Naive thymus-derived CD4-positive, alpha-beta T cell (primary cell): ENCODE results near the gene VPS33A. TPM values are rescaled to one million over a fixed set of nuclear protein-coding genes. Genes with fewer than 3 reads are reported as not detected.

ENCODE experiments used
- ATAC-seq: fragments of 150-1000 bp; cut with Tn5 transposase; 2 replicates; pipeline ENCODE4 v1.10.0; 2021; ENCODE audit warnings: mild to moderate bottlenecking, moderate library complexity
- CTCF ChIA-PET: fragments of 350-600 bp; sonication (Branson Sonifier 250); formaldehyde crosslinking; loops from one replicate; lab custom pipeline; 2021; ENCODE audit warnings: antibody characterized with exemption; lab: Charles Lee
- POLR2A ChIA-PET: fragments of 350-600 bp; sonication (Branson Sonifier 250); formaldehyde crosslinking; loops from one replicate; lab custom pipeline; 2021; ENCODE audit warnings: antibody characterized with exemption, inconsistent platforms; lab: Charles Lee
- DNase-seq, 9 donors: peaks; one replicate each; pipeline versions ENCODE4 v3.0.0 to v3.0.0-alpha.2; 2020 to 2022; ENCODE audit warnings: mixed read lengths in 1 of 9
- H3K27ac ChIP-seq: one replicate; pipeline ENCODE4 v1.7.0; 2013; ENCODE audit warnings: mild to moderate bottlenecking, low read depth, low read length, moderate library complexity
- H3K27me3 ChIP-seq, 2 donors: one replicate each; pipeline ENCODE4 v1.7.0; 2013; ENCODE audit warnings: low read length in 2 of 2, mild to moderate bottlenecking in 2 of 2, moderate library complexity in 2 of 2; ENCODE audit not compliant: control insufficient read depth in 2 of 2, insufficient read depth in 2 of 2
- H3K36me3 ChIP-seq, 3 experiments: 1 replicate in 2 of 3; 2 replicates in 1 of 3; pipeline ENCODE4 v1.7.0; 2013; ENCODE audit warnings: low read length in 3 of 3, mild to moderate bottlenecking in 3 of 3, moderate library complexity in 1 of 3; ENCODE audit not compliant: insufficient read depth in 3 of 3, control insufficient read depth in 2 of 3
- H3K4me1 ChIP-seq, 2 donors: one replicate each; pipeline ENCODE4 v1.7.0; 2013; ENCODE audit warnings: low read length in 2 of 2, mild to moderate bottlenecking in 2 of 2, moderate library complexity in 1 of 2; ENCODE audit not compliant: control insufficient read depth in 2 of 2, insufficient read depth in 2 of 2
- H3K4me3 ChIP-seq: 2 replicates; pipeline ENCODE4 v1.7.0; 2013; ENCODE audit warnings: mild to moderate bottlenecking, low read length
- H3K9me3 ChIP-seq, 3 experiments: 1 replicate in 2 of 3; 2 replicates in 1 of 3; pipeline ENCODE4 v1.7.0; 2013; ENCODE audit warnings: low read length in 3 of 3; ENCODE audit not compliant: control insufficient read depth in 2 of 3
- H3K27ac Mint-ChIP-seq, 9 donors: one replicate each; pipeline ENCODE4 v1.8.0; 2020 to 2022; ENCODE audit warnings: mixed read lengths in 9 of 9, mild to moderate bottlenecking in 8 of 9, moderate library complexity in 5 of 9, inconsistent platforms in 2 of 9
- H3K27me3 Mint-ChIP-seq, 5 donors: one replicate each; pipeline ENCODE4 v1.8.0; 2021 to 2022; ENCODE audit warnings: mixed read lengths in 5 of 5, mild to moderate bottlenecking in 1 of 5
- H3K36me3 Mint-ChIP-seq, 5 donors: one replicate each; pipeline ENCODE4 v1.8.0; 2020 to 2022; ENCODE audit warnings: mixed read lengths in 5 of 5, mild to moderate bottlenecking in 3 of 5, inconsistent platforms in 1 of 5
- H3K4me1 Mint-ChIP-seq, 7 donors: one replicate each; pipeline ENCODE4 v1.8.0; 2020 to 2022; ENCODE audit warnings: mixed read lengths in 7 of 7, mild to moderate bottlenecking in 3 of 7, inconsistent platforms in 1 of 7
- H3K4me3 Mint-ChIP-seq, 10 donors: one replicate each; pipeline ENCODE4 v1.8.0; 2020 to 2022; ENCODE audit warnings: mild to moderate bottlenecking in 10 of 10, mixed read lengths in 10 of 10, moderate library complexity in 6 of 10, inconsistent platforms in 2 of 10
- H3K9me3 Mint-ChIP-seq, 11 donors: one replicate each; pipeline ENCODE4 v1.8.0; 2020 to 2022; ENCODE audit warnings: mixed read lengths in 11 of 11, mild to moderate bottlenecking in 4 of 11, inconsistent platforms in 1 of 11, moderate library complexity in 1 of 11
- intact Hi-C, 2 donors: fragments of 100-400 bp; cut with micrococcal nuclease; formaldehyde crosslinking; loops; one replicate each; pipeline ENCODE4 v1.15.1; 2023
- polyA plus RNA-seq, 2 donors: library from polyadenylated mRNA; unstranded; fragments of 300-500 nt; fragmentation: Illumina TruSeq; gene quantifications; one replicate each; pipeline ENCODE4 v1.2.3, GENCODE V29; 2021
- total RNA-seq, 6 experiments: library from RNA in 5 of 6; stranded (reverse) in 5 of 6; gene quantifications; 1 replicate in 5 of 6; 2 replicates in 1 of 6; pipeline ENCODE4 v1.2.3 and lab custom pipeline; 2021 to 2026

Gene VPS33A
- total RNA-seq (10 to 100 TPM; 19.9 to 34.5 (median 31.4) TPM), polyA plus RNA-seq (10 to 100 TPM; 18.0 to 28.3 TPM), total RNA-seq (lab: John Stamatoyannopoulos, UW) (8.1 reads per million, percentile 32 among the genes with 10 or more reads in this experiment)

DNA sequence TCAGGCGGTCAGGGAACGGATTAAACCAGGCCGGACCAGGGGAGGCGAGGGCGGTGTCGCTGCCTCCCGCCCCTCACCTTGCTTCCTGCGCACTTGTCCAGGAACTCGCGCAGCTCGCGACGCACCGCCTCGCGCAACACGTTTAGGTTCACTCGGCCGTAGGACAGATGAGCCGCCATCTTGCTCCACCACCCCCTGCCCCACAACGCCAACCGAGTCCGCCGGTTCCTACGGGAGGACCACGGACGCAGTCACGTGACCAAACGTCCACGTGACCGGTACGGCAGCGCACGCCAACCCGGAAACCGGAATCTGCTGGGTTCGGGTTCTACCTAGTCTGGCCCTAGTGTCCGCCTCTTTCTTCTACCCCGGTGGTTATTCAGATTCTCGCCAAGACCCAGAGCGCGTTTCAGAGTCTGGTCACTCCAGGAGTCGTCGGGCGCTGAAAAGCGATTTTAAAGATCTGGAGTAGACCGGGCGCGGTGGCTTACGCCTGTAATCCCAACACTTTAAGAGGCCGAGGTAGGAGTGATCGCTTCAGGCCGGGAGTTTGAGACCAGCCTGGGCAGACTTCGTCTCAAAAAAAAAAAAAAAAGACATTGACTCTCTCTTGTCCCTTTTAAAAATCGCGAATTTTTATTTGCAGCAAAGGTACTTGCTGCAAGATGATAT is at the start of gene VPS33A:
VPS33A (minus strand) TSS at position 265 of the 672 bp plus-strand sequence; CDS start at position 179, 86 bp downstream.
- CTCF ChIA-PET, result interaction anchor here (0.6 to 1.5 kb wide), 11 partner anchors 10 to 646 kb away, joined by 3 to 10 read pairs (median 4); no protein-coding TSS in a partner anchor
- H3K9me3 Mint-ChIP-seq, result peaks cover 0 to 9% (median 0%) of the 10 kb centered on the region in 11 donors
- H3K36me3 Mint-ChIP-seq, result peaks cover 0 to 12% (median 10%) of the 10 kb centered on the region in 5 donors
- H3K27me3 ChIP-seq, result no peaks in the 10 kb centered on the region
- peak within 1 kb of the TSS; percentile 74 for H3K4me3 ChIP-seq
- H3K4me1 ChIP-seq, result peaks cover 12 to 17% of the 10 kb centered on the region in 2 donors
- H3K27me3 Mint-ChIP-seq, result peaks cover 0 to 6% (median 0%) of the 10 kb centered on the region in 5 donors
- H3K4me3 Mint-ChIP-seq, result peak within 1 kb of the TSS; percentile 93 to 99 (median 96)
- POLR2A ChIA-PET, result interaction anchor here (0.5 to 2.7 kb wide), 19 partner anchors 9 to 1730 kb away, joined by 3 to 20 read pairs (median 3); partner anchors contain the start of gene DIABLO
- ATAC-seq, result peak; percentile 89
- H3K27ac Mint-ChIP-seq, result peak within 1 kb of the TSS; percentile 98 to 100 (median 99)
- peak within 1 kb of the TSS; percentile 95 for H3K27ac ChIP-seq
- no peaks in the 10 kb centered on the region for H3K9me3 ChIP-seq
- peak; percentile 82 to 96 (median 90) for DNase-seq
- intact Hi-C loops, result loop anchor here (1.0 to 5.0 kb wide), 13 partner anchors 22 to 486 kb away; partner anchors contain the start of genes B3GNT4 (in 2 of the 2), DIABLO (in 2 of the 2), RSRC2 (in 2 of the 2) and CFAP251 (in 1 of the 2)
- H3K4me1 Mint-ChIP-seq, result peaks cover 0 to 35% (median 31%) of the 10 kb centered on the region in 7 donors
- peaks cover under 1 to 27% (median 10%) of the 10 kb centered on the region in 3 experiments for H3K36me3 ChIP-seq

DNA sequence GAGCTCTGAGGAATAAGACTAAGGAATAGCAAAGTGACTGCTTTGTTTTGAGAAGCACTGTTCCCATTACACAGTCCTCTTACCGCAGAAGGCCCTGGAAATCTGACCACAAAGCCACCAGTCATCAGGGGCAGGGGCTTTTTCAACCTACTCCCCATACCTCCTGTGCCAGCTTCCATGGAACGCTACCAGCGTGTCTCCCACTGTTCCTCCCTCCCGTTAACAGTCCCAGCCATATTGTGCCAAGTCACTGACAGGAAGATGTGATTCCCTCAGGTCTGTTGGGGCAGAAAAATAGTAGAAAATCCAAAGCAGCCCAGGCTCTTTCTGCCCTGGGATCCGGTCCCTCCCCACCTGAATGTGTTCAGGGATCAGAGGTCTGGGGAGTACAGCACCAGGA is 46.6 kb upstream of the VPS33A start:
- H3K27me3 ChIP-seq, result no peaks in the 10 kb centered on the region
- intact Hi-C loops, result no loop called here
- no peak overlapping the region for H3K4me3 ChIP-seq
- H3K4me1 ChIP-seq, result no peaks in the 10 kb centered on the region
- no peak overlapping the region for H3K27ac Mint-ChIP-seq
- H3K36me3 Mint-ChIP-seq, result peaks cover 8 to 55% (median 15%) of the 10 kb centered on the region in 5 donors
- ATAC-seq (no peak), DNase-seq (no peak)
- CTCF ChIA-PET, result no interaction called here
- POLR2A ChIA-PET, result no interaction called here
- no peaks in the 10 kb centered on the region for H3K9me3 Mint-ChIP-seq
- no peaks in the 10 kb centered on the region for H3K4me1 Mint-ChIP-seq
- H3K27me3 Mint-ChIP-seq, result no peaks in the 10 kb centered on the region
- peaks cover 8 to 51% (median 16%) of the 10 kb centered on the region in 3 experiments for H3K36me3 ChIP-seq
- no peaks in the 10 kb centered on the region for H3K9me3 ChIP-seq
- no peak overlapping the region for H3K27ac ChIP-seq
- H3K4me3 Mint-ChIP-seq, result no peak overlapping the region

DNA sequence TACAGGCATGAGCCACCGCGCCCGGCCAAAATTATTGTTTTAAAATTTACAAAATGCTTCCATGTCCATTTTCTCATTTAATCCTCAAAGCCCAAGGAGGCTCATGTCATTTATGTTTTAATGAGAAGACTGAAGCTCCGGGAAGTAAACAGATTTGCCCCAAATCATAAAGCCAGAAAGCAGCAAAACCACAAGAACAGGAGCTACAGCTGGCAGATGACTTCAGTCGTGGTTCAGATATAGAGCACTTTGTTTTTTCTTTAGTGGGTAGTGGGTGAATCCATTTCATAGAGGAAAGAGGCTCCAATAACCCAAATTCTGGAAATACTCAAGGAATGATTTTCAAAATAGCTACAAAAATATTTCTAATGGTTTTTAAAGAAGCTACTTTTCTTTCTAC is 45.4 kb upstream of the VPS33A start:
- Histone ChIP-seq H3K9me3 (no peaks in the 10 kb centered on the region), H3K27me3 (no peaks in the 10 kb centered on the region), H3K27ac (no peak overlapping the region), H3K4me1 (no peaks in the 10 kb centered on the region), H3K4me3 (no peak overlapping the region), H3K36me3 (peaks cover 8 to 47% (median 9%) of the 10 kb centered on the region in 3 experiments)
- ChIA-PET POLR2A (no interaction called here), CTCF (interaction anchor here (1.0 kb wide), 1 partner anchor 88 kb away, joined by 3 read pairs; no protein-coding TSS in a partner anchor)
- no peaks in the 10 kb centered on the region for H3K27me3 Mint-ChIP-seq
- DNase-seq (no peak), ATAC-seq (no peak)
- intact Hi-C loops, result no loop called here
- H3K36me3 Mint-ChIP-seq, result peaks cover 7 to 47% (median 15%) of the 10 kb centered on the region in 5 donors
- H3K9me3 Mint-ChIP-seq, result no peaks in the 10 kb centered on the region
- H3K27ac Mint-ChIP-seq, result no peak overlapping the region
- H3K4me3 Mint-ChIP-seq, result no peak overlapping the region
- no peaks in the 10 kb centered on the region for H3K4me1 Mint-ChIP-seq

DNA sequence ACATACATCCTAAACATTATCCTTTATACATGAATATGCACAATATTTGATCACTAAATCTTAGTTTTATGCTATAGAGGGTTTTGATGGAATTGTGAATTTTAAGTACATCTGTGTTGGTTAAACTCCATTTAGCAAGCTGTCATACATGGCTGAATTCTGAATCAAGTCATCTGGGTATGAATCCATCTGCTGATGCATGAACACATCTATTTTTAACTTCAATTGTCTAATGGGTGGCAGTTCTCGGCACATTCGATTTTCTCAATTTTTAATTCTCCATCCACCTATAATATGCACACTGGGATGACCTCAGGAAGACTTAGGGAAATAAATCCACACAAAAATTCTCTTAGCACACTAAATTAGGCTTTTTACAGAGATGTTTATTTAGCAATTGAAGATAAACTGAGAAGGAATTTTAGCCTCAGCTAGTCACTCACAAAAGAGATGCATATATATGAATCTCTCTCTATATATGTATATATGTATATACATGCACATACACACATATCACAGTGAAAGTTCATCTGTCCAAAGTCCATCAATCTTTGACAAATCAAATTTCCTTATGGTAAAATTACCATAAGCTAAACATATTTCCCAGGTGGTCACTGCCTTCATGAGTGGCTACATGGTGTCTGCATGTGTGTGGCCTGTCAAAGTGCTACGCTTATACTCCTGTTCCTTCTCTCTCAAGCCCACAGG is 44.5 kb upstream of the VPS33A start:
- peaks cover 8 to 49% (median 17%) of the 10 kb centered on the region in 5 donors for H3K36me3 Mint-ChIP-seq
- Histone ChIP-seq H3K9me3 (no peaks in the 10 kb centered on the region), H3K27me3 (no peaks in the 10 kb centered on the region), H3K36me3 (peaks cover 3 to 38% (median 9%) of the 10 kb centered on the region in 3 experiments), H3K4me3 (no peak overlapping the region), H3K27ac (no peak overlapping the region), H3K4me1 (no peaks in the 10 kb centered on the region)
- ChIA-PET POLR2A (no interaction called here), CTCF (no interaction called here)
- ATAC-seq, result no peak
- intact Hi-C loops, result no loop called here
- H3K27me3 Mint-ChIP-seq, result no peaks in the 10 kb centered on the region
- no peaks in the 10 kb centered on the region for H3K9me3 Mint-ChIP-seq
- peaks cover 0 to 2% (median 0%) of the 10 kb centered on the region in 7 donors for H3K4me1 Mint-ChIP-seq
- no peak overlapping the region for H3K4me3 Mint-ChIP-seq
- H3K27ac Mint-ChIP-seq, result peak overlapping the region in 4 of 9 donors; percentile 17 to 69 (median 44)
- DNase-seq, result no peak

DNA sequence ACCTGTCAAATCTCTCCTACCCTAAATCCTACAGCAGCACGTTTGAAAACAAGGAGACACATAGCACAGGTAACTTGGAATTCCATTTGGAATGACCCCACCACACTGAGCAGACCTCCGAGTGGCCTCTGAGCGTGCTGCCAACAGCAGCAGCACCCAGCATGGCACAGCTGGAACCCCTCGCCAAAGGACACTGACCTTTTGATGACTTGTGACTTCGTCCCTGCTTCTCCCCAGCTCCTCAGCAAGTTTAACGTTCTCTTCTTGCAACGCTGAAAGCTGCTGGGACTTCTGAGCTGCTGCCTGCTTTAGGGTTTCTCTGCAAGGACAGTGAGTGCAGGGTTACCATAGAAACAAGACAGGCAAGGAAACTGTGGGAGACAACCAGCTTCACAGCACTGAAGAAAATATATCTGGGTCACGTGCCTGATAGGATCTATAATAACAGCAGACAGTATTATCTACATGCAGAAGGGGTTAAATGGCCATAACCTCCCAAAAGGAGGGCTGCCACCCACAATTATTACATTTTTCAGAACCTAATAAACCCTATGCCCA is 43.3 kb upstream of the VPS33A start:
- no peaks in the 10 kb centered on the region for H3K9me3 Mint-ChIP-seq
- ATAC-seq (no peak), DNase-seq (no peak)
- CTCF ChIA-PET, result interaction anchor here (1.7 kb wide), 1 partner anchor 46 kb away, joined by 5 read pairs; no protein-coding TSS in a partner anchor
- Histone ChIP-seq H3K36me3 (peaks cover 3 to 28% (median 9%) of the 10 kb centered on the region in 3 experiments), H3K4me1 (no peaks in the 10 kb centered on the region), H3K27me3 (no peaks in the 10 kb centered on the region), H3K4me3 (no peak overlapping the region), H3K9me3 (no peaks in the 10 kb centered on the region), H3K27ac (no peak overlapping the region)
- POLR2A ChIA-PET, result no interaction called here
- intact Hi-C loops, result no loop called here
- no peak overlapping the region for H3K4me3 Mint-ChIP-seq
- H3K36me3 Mint-ChIP-seq, result peaks cover 0 to 44% (median 10%) of the 10 kb centered on the region in 5 donors
- peaks cover 0 to 2% (median 0%) of the 10 kb centered on the region in 7 donors for H3K4me1 Mint-ChIP-seq
- H3K27ac Mint-ChIP-seq, result no peak overlapping the region
- H3K27me3 Mint-ChIP-seq, result no peaks in the 10 kb centered on the region

DNA sequence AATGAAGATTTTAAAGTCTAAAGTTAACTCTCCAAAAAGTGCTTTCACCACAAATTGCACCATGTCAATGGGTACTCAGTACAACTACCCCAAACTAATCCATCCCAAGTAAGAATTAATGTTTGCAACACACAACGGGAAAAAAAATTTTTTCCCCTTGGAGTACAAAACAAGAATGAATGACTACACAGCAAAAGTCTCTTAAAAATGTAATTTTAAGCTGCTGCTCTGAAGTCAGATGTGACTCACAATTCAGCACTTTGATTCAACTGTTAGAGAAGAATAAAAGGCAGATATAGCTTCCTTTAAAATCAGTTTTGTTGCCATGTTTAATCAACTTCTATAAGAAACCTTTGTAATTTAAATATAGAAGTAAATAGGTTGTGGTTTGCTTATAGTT is 42.5 kb upstream of the VPS33A start:
- Histone ChIP-seq H3K4me1 (no peaks in the 10 kb centered on the region), H3K27me3 (no peaks in the 10 kb centered on the region), H3K9me3 (no peaks in the 10 kb centered on the region), H3K27ac (no peak overlapping the region), H3K36me3 (peaks cover 3 to 26% (median 9%) of the 10 kb centered on the region in 3 experiments), H3K4me3 (no peak overlapping the region)
- no peaks in the 10 kb centered on the region for H3K27me3 Mint-ChIP-seq
- no peak overlapping the region for H3K4me3 Mint-ChIP-seq
- intact Hi-C loops, result no loop called here
- DNase-seq (no peak), ATAC-seq (no peak)
- no peak overlapping the region for H3K27ac Mint-ChIP-seq
- ChIA-PET CTCF (interaction anchor here (0.7 to 1.7 kb wide), 2 partner anchors 11 to 47 kb away, joined by 3 to 5 read pairs; no protein-coding TSS in a partner anchor), POLR2A (interaction anchor here (1.1 kb wide), 1 partner anchor 12 kb away, joined by 3 read pairs; no protein-coding TSS in a partner anchor)
- H3K4me1 Mint-ChIP-seq, result peaks cover 0 to 2% (median 0%) of the 10 kb centered on the region in 7 donors
- no peaks in the 10 kb centered on the region for H3K9me3 Mint-ChIP-seq
- H3K36me3 Mint-ChIP-seq, result peaks cover 0 to 39% (median 10%) of the 10 kb centered on the region in 5 donors
